ENCODE measurements around the gene MMP11.

DNA sequence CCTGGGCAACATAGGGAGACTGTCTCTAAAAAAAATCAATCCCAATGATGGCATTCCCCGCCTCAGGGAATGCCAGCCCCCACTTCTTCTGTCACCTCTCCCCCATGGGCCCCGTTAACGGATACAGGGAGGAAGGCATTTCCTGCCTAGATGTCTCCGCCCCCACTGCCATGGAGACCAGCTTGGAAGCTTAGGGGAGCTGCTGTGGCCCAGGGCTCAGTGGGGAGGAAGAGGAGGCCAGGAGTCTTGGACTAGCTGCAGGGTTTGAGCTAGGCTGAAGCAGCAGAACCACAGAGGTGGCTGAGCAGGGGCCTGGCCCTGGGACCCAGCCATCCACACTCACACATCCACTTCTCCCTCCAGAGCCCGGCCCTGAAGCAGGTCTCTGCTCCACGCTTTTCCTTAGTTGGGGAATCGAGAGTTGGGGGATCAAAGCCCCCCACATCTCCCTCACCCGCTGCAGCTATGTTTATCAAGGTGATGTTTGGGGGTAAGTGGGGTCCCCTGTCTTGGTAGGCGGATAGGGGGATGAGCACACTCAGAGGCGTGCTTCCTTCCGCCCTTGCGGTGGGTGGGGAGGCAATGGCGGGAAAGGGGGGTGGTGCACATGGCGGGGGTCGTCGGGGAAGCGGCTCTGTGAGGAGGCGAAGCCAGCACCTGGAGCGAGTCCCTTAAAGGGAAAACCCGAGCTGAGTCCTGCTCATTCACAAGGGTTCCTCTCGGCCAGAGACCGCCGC, 9.6 kb upstream of the MMP11 start, which contains the start of gene C22orf15:
- TF ChIP-seq POLR2A (IDR thresholded peaks at IDR 0.05; ENCODE audit: low read depth, low read length) = no peak
- TF ChIP-seq, protein P1, sequence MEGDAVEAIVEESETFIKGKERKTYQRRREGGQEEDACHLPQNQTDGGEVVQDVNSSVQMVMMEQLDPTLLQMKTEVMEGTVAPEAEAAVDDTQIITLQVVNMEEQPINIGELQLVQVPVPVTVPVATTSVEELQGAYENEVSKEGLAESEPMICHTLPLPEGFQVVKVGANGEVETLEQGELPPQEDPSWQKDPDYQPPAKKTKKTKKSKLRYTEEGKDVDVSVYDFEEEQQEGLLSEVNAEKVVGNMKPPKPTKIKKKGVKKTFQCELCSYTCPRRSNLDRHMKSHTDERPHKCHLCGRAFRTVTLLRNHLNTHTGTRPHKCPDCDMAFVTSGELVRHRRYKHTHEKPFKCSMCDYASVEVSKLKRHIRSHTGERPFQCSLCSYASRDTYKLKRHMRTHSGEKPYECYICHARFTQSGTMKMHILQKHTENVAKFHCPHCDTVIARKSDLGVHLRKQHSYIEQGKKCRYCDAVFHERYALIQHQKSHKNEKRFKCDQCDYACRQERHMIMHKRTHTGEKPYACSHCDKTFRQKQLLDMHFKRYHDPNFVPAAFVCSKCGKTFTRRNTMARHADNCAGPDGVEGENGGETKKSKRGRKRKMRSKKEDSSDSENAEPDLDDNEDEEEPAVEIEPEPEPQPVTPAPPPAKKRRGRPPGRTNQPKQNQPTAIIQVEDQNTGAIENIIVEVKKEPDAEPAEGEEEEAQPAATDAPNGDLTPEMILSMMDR (conservative IDR thresholded peaks at IDR 0.05; ENCODE audit: low read depth, low read length) = no peak
- no peak for TF ChIP-seq SMC3 (IDR thresholded peaks at IDR 0.05; ENCODE audit: low read depth, low read length)
- no peak for TF ChIP-seq MXI1 (IDR thresholded peaks at IDR 0.05; ENCODE audit: borderline replicate concordance, low read depth, low read length)
- no peak for TF ChIP-seq BHLHE40 (IDR thresholded peaks at IDR 0.05; ENCODE audit: low read depth, low read length)
- TF ChIP-seq RAD21 (IDR thresholded peaks at IDR 0.05; ENCODE audit: low read length) = no peak
- TF ChIP-seq, protein P2, sequence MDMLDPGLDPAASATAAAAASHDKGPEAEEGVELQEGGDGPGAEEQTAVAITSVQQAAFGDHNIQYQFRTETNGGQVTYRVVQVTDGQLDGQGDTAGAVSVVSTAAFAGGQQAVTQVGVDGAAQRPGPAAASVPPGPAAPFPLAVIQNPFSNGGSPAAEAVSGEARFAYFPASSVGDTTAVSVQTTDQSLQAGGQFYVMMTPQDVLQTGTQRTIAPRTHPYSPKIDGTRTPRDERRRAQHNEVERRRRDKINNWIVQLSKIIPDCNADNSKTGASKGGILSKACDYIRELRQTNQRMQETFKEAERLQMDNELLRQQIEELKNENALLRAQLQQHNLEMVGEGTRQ (IDR thresholded peaks at IDR 0.05; ENCODE audit: low read depth, low read length) = no peak
- no peak for TF ChIP-seq RFX5 (IDR thresholded peaks at IDR 0.05; ENCODE audit: low read depth, low read length)
- no peak for TF ChIP-seq RCOR1 (IDR thresholded peaks at IDR 0.05; ENCODE audit: insufficient replicate concordance, low read length)
- no peak for TF ChIP-seq CEBPB (IDR thresholded peaks at IDR 0.05; ENCODE audit: low read depth, low read length)

Data from IMR-90 (cell line).